GM10266 (cell line): ENCODE results near the gene TSEN34.
A peak's percentile ranks its signal among the peaks of the same experiment; 100 is the strongest.
"Not testable (repeated sequence)": the region's sequence is repeated elsewhere in the genome, so short reads cannot be mapped to it uniquely, and the experiment has no call there.

Experiments used
- DNase-seq: peaks from one replicate; pipeline ENCODE4 v3.0.0; 2012; ENCODE audit errors: extremely low spot score
- TF ChIP-seq, protein P1 (sequence below): IDR thresholded peaks from 2 replicates; pipeline ENCODE4 v1.5.1; 2012; ENCODE audit warnings: mild to moderate bottlenecking, low read depth; ENCODE audit not compliant: control insufficient read depth, insufficient read depth; ENCODE audit errors: missing control alignments

TSEN34 gene

DNA sequence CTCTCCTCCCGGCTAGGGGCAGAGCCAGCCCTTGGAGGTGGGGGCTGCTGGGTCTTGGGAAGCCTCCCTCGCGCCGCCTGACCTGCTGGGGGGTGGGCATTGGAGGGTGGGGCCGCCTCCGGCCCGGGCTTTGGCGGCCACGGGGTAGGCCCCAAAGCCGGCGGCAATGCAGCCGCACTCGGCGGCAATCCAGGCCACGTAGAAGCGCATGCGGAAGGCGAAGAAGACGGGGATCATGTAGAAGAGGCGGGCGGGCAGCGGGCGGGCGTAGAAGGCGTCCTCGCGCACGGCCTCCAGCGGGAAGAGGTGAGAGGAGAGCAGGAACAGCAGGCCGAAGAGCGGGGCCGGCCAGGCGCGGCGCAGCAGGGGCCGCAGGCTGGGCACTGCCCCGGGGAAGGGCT, 10.4 kb upstream of the TSEN34 start:
- TF ChIP-seq, protein P1, sequence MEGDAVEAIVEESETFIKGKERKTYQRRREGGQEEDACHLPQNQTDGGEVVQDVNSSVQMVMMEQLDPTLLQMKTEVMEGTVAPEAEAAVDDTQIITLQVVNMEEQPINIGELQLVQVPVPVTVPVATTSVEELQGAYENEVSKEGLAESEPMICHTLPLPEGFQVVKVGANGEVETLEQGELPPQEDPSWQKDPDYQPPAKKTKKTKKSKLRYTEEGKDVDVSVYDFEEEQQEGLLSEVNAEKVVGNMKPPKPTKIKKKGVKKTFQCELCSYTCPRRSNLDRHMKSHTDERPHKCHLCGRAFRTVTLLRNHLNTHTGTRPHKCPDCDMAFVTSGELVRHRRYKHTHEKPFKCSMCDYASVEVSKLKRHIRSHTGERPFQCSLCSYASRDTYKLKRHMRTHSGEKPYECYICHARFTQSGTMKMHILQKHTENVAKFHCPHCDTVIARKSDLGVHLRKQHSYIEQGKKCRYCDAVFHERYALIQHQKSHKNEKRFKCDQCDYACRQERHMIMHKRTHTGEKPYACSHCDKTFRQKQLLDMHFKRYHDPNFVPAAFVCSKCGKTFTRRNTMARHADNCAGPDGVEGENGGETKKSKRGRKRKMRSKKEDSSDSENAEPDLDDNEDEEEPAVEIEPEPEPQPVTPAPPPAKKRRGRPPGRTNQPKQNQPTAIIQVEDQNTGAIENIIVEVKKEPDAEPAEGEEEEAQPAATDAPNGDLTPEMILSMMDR: no peak
- no peak for DNase-seq

- not testable (repeated sequence) for DNase-seq
Measured at GRCh38 chr19:54181894-54182293, 9.2 kb upstream of the TSEN34 start.

GRCh38 chr19:54183431-54183830, 7.7 kb upstream of the TSEN34 start:
- TF ChIP-seq, protein P1: no peak
- no peak for DNase-seq

GRCh38 chr19:54186351-54186750, 4.8 kb upstream of the TSEN34 start:
- no peak for DNase-seq
- TF ChIP-seq, protein P1: no peak

DNA sequence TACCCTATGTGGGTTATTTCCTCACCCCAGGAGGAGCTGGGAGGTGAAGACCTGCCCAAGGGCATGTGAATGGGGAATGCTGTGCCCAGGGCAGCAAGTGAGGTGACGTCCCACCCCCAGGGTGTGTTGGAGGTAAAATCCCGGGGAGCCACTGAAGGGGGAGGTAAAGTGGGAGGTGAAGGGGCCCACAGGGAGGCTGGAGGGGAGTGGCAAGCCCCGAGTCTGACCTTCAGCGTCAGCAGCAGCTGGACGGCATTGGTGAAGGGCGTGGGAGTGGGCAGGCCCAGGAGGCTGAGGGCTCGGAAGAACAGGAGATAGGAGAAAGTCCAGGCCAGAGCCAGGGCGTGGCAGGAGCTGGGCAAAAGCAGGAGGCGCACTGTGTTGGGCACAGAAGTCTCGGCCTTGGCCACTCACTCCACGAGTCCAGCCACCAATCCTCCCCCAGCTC, 4.2 kb upstream of the TSEN34 start:
- TF ChIP-seq, protein P1: no peak
- no peak for DNase-seq

- DNase-seq: no peak
- TF ChIP-seq, protein P1: no peak
Measured at GRCh38 chr19:54188215-54188871, 2.8 kb upstream of the TSEN34 start.

DNA sequence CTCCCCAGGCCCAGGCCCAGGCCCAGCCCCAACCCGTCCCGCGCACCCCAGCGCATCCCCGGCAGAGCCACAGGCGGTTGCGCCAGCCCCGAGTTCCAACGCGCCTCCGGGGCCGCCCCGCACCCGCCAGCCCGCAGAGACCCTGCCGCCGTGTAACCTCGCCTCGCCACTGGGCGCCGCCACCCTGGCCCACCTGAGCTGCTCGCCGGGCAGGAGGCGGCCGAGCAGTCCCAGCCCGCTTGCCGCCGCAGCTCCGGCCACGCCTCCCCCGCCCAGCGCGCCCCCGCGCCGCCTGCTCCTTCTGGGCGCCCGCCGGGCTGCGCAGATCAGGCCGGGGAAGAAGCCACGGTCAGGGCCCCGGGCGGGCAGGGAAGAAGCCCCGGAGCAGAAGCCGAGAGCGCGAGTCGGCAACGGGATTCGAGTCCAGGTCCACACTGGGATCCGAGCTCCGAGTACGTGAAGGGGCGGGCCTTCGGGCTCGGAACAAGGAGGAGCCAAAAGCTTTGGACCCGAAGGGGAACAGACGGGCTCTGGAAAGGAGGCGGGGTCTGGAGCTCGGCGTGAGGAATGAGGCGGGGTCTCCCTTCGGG, 1.9 kb upstream of the TSEN34 start, which contains the start of gene MBOAT7:
MBOAT7 (minus strand) TSS at position 436 of the 590 bp plus-strand sequence. CDS start 1,072 bp downstream, outside the sequence.
- DNase-seq: no peak
- TF ChIP-seq, protein P1: peak; percentile 72
